Osteoblast (primary cell): ENCODE results near the gene VGLL4. TPM values are rescaled to one million over a fixed set of nuclear protein-coding genes. Genes with fewer than 3 reads are reported as not detected.

Experiments used
- DNase-seq: peaks from one replicate; pipeline ENCODE4 v3.0.0; 2011; ENCODE audit warnings: low spot score, mixed read lengths; ENCODE audit not compliant: insufficient read length; ENCODE audit errors: missing footprints
- H2AFZ ChIP-seq: 2 replicates; pipeline ENCODE4 v1.6.0; 2011; ENCODE audit warnings: mild to moderate bottlenecking, low read length
- H3K27ac ChIP-seq: 2 replicates; pipeline ENCODE4 v1.5.1; 2011; ENCODE audit warnings: mild to moderate bottlenecking, low read depth, low read length, moderate library complexity
- H3K27me3 ChIP-seq: 2 replicates; pipeline ENCODE4 v1.6.0; 2012; ENCODE audit warnings: mild to moderate bottlenecking, control low read depth, inconsistent platforms, low read length, moderate library complexity; ENCODE audit not compliant: insufficient read depth
- H3K36me3 ChIP-seq: 2 replicates; pipeline ENCODE4 v1.5.1; 2011; ENCODE audit warnings: mild to moderate bottlenecking, low read length, control low read depth, moderate library complexity; ENCODE audit not compliant: insufficient read depth
- H3K4me1 ChIP-seq: 2 replicates; pipeline ENCODE4 v1.5.1; 2011; ENCODE audit warnings: mild to moderate bottlenecking, low read length, control low read depth, moderate library complexity; ENCODE audit not compliant: insufficient read depth
- H3K4me2 ChIP-seq: 2 replicates; pipeline ENCODE4 v1.6.0; 2011; ENCODE audit warnings: mild to moderate bottlenecking, low read length; ENCODE audit not compliant: insufficient read depth
- H3K4me3 ChIP-seq: fragments of 200-600 bp; sonication (generic); 3 replicates; pipeline ENCODE4 v1.5.1; 2012; ENCODE audit warnings: mild to moderate bottlenecking, low read length, inconsistent platforms; ENCODE audit not compliant: insufficient read depth
- H3K79me2 ChIP-seq: 2 replicates; pipeline ENCODE4 v1.6.0; 2012; ENCODE audit warnings: mild to moderate bottlenecking, low read length, control low read depth, inconsistent platforms; ENCODE audit not compliant: insufficient read depth
- H3K9me3 ChIP-seq: 2 replicates; pipeline ENCODE4 v1.5.1; 2011; ENCODE audit warnings: low read depth, low read length, control low read depth
- H4K20me1 ChIP-seq: 2 replicates; pipeline ENCODE4 v1.6.0; 2012; ENCODE audit warnings: mild to moderate bottlenecking, low read length, control low read depth; ENCODE audit not compliant: insufficient read depth
- total RNA-seq: library from RNA; depleted of rRNA; stranded (reverse); fragments of >200 nt; gene quantifications from 2 replicates; pipeline ENCODE4 v1.2.3, GENCODE V29; 2012
- TF ChIP-seq, protein P1 (sequence below): IDR thresholded peaks from 2 replicates; pipeline ENCODE4 v1.5.1; 2011; ENCODE audit warnings: mild to moderate bottlenecking, low read depth, low read length, moderate library complexity; ENCODE audit errors: extremely low read depth

VGLL4 gene
- total RNA-seq, 1 donor, result 68.8 TPM

DNA sequence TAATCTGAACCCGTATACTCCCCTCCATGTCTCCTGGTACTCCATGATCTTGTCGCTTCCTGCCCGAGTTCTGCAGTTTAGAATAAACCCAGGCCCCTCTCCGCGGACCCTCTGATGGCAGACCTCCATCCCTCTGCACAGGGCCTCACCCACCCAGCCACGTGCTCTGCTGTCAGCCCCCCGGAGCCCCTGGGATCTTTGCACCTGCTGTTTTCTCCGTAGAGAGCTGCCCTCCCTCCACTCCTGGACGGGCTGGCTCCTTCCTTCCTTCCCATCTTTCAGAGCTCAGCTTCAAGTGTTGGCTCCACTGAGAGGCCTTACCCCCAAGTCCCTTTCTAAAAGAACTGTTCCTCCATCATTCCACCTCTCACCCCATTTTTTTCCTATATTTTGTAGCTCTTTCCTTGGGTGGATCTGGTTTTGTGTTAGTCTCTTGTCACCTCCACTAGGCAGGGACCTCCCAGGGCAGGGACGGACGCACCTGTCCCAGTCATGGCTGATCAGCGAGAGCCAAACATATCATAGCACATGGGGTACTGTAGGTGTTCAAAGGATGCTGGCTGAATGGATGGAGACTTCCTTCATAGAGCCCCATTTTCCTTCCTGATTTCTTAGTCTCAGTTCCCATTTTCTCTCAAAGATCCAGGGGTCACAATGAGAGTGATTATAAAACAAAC lies 106.6 kb downstream of the VGLL4 start:
- H3K4me1 ChIP-seq, result peaks cover 18% of the 10 kb centered on the region
- no peaks in the 10 kb centered on the region for H3K27me3 ChIP-seq
- no peak for DNase-seq
- no peak overlapping the region for H3K27ac ChIP-seq
- H3K4me2 ChIP-seq, result no peak overlapping the region
- no peak overlapping the region for H2AFZ ChIP-seq
- no peaks in the 10 kb centered on the region for H3K36me3 ChIP-seq
- H3K9me3 ChIP-seq, result no peaks in the 10 kb centered on the region
- H3K4me3 ChIP-seq, result no peak overlapping the region
- TF ChIP-seq, protein P1, sequence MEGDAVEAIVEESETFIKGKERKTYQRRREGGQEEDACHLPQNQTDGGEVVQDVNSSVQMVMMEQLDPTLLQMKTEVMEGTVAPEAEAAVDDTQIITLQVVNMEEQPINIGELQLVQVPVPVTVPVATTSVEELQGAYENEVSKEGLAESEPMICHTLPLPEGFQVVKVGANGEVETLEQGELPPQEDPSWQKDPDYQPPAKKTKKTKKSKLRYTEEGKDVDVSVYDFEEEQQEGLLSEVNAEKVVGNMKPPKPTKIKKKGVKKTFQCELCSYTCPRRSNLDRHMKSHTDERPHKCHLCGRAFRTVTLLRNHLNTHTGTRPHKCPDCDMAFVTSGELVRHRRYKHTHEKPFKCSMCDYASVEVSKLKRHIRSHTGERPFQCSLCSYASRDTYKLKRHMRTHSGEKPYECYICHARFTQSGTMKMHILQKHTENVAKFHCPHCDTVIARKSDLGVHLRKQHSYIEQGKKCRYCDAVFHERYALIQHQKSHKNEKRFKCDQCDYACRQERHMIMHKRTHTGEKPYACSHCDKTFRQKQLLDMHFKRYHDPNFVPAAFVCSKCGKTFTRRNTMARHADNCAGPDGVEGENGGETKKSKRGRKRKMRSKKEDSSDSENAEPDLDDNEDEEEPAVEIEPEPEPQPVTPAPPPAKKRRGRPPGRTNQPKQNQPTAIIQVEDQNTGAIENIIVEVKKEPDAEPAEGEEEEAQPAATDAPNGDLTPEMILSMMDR, result no peak
- H4K20me1 ChIP-seq, result no peaks in the 10 kb centered on the region
- H3K79me2 ChIP-seq, result peaks cover 4% of the 10 kb centered on the region

DNA sequence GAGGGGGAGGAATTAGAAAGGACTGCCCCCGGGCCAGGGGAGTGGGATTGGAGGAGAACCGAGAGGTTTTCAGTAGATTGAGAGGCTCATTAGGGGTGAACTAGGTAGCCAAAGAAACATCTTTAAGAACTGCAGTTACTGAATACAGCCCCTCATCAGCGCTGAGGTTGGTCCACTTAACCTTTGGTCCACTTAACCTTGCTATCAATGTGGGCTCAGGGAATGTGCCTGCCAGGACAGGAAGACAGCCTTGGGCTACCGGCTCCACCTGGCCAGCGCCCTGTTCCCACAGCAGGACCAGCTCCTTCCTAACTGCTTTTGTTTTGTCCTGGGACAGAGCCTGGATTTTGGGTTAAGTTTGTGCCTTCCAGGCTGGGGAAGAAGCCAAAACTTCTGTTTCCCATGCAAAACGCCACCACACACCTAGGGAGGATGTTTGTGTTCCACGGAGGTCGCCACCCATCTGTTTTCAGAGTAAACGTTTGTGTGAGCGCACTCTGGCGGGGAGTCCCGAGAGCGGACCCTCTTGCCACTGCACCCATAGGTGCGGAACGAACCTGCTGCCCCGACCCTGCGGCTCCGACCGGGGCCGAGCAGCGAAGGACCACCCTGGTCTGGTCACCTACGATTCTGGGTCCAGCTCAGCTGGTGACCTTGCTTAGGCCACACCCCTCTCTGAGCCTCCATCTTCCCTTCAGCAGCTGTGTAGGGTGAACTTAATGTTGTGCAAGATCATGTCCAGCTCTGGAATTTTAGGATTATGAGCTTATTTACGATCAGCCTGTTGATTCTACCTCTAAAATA lies 107.4 kb downstream of the VGLL4 start:
- Histone ChIP-seq H3K4me3 (no peak overlapping the region), H3K36me3 (no peaks in the 10 kb centered on the region), H3K9me3 (no peaks in the 10 kb centered on the region), H2AFZ (no peak overlapping the region), H3K27ac (no peak overlapping the region), H3K4me1 (peaks cover 18% of the 10 kb centered on the region), H3K4me2 (no peak overlapping the region), H4K20me1 (no peaks in the 10 kb centered on the region), H3K27me3 (no peaks in the 10 kb centered on the region), H3K79me2 (peaks cover 1% of the 10 kb centered on the region)
- TF ChIP-seq, protein P1, result no peak
- DNase-seq, result no peak

DNA sequence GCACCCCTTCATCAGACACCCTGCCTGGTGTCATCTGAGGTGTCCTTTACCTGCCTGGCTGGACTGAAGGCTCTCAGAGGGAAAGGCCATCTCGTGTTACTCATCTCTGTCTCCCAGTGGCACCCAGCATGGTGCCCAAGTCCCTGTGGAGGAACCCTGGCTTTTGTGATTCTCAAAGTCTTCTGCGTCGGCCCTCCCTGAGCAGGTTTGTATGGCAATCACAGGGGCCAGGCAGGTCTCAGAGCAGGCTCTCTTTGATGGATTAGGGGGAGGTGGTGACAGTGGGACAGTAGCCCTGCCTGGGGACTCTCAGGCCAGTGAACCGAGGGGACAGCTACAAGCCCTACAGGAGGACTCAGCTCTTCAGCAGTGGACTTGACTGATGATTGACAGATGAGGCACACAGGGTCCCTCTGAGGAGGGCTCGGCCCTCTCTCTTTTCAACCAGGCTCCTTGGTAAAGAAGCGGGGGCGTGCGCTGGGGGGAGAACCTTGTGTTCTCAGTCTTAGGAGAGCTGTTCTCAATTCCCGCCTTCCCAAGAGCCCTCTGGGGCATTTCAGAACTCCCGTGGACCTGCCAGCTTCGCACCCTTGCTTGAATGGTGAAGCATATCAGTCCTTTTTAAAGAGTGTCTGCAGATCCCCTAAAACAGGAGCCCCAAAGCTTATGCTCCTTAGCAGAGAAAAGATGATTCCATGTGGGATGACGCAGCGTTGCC lies 108.3 kb downstream of the VGLL4 start:
- TF ChIP-seq, protein P1, result no peak
- peak; percentile 73 for DNase-seq
- H3K4me3 ChIP-seq, result no peak overlapping the region

DNA sequence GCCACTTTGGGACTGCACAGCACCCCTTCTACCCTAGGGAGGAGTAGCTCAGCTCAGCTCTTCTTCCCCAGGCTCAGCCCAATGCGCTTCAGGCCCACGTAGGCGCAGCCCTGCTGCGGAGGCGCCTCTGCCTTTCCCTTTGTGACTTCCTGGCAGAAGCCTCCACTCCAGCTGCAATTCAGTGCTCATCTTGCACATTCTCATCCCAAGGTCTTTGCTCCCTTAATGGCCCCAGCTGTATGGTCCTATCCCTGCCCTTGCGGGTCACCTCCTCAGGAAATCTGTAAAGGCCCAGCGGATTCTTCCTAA lies 109.0 kb downstream of the VGLL4 start:
- Histone ChIP-seq H4K20me1 (no peaks in the 10 kb centered on the region), H3K4me2 (no peak overlapping the region), H3K9me3 (no peaks in the 10 kb centered on the region), H3K36me3 (no peaks in the 10 kb centered on the region), H3K4me1 (peaks cover 32% of the 10 kb centered on the region), H3K4me3 (no peak overlapping the region), H2AFZ (no peak overlapping the region), H3K79me2 (peaks cover 2% of the 10 kb centered on the region), H3K27me3 (no peaks in the 10 kb centered on the region), H3K27ac (no peak overlapping the region)
- DNase-seq, result no peak
- TF ChIP-seq, protein P1, result no peak

More for the DNA sequence above, 108.3 kb downstream of the VGLL4 start:
- Histone ChIP-seq H2AFZ (no peak overlapping the region), H3K4me2 (no peak overlapping the region), H4K20me1 (no peaks in the 10 kb centered on the region), H3K27ac (no peak overlapping the region), H3K36me3 (no peaks in the 10 kb centered on the region), H3K27me3 (no peaks in the 10 kb centered on the region), H3K79me2 (peaks cover 2% of the 10 kb centered on the region), H3K9me3 (no peaks in the 10 kb centered on the region), H3K4me1 (peaks cover 26% of the 10 kb centered on the region)
